Amniotic epithelial cell (primary cell): ENCODE measurements around the gene RUVBL1.
"Not testable (repeated sequence)": the region's sequence is repeated elsewhere in the genome, so short reads cannot be mapped to it uniquely, and the experiment has no call there.

Source experiments
- DNase-seq: peaks from one replicate; pipeline ENCODE4 v3.0.0-alpha.2; 2010; ENCODE audit warnings: low read depth

The RUVBL1 gene

DNA sequence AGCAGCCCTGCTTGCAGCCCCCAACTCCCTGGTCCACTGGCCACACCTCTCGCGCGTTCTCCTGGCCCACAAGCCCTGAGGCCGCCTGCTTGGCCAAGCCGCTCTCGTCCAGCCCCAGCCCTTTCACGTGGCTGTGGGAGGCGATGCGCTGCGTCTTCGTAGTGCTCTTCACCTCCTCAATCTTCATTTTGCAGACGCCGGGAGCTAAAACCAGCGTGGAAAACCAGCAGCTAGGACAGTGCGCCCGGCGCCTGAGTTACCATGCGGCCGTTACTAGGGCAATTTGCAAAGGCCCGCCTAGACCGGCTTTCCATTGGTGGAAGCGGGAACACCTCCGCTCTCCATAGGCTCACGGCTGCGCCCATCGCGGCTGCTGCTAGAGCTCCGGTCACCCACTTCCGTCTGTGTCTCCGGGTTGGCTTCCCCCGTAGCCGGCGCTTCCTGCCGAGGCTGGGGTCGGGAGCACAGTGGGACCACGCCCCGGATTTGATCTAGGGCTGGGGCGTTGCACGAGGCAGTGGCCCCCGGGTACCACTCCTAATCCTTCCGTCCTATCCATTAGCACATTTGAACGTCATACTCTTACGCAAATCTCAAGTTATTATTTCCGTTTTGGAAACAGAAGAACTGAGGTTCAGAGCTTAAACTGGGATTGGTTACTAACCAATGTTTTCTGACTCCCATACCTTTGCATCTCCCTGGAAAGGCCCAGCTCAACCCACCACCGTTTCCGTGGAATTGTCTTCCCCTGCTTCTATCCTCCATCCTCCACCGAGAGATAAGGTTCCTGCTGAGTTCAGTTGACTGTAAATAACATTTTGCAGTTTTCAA is at the start of gene RUVBL1:
TSS of gene RUVBL1 (minus strand) at position 275 of the 831 bp plus-strand sequence. CDS start at position 187, 88 bp downstream.
- DNase-seq, result peak; percentile 98

- DNase-seq, result no peak
These were observed 49.6 kb upstream of the RUVBL1 start for GRCh38 chr3:128173200-128173599.

DNA sequence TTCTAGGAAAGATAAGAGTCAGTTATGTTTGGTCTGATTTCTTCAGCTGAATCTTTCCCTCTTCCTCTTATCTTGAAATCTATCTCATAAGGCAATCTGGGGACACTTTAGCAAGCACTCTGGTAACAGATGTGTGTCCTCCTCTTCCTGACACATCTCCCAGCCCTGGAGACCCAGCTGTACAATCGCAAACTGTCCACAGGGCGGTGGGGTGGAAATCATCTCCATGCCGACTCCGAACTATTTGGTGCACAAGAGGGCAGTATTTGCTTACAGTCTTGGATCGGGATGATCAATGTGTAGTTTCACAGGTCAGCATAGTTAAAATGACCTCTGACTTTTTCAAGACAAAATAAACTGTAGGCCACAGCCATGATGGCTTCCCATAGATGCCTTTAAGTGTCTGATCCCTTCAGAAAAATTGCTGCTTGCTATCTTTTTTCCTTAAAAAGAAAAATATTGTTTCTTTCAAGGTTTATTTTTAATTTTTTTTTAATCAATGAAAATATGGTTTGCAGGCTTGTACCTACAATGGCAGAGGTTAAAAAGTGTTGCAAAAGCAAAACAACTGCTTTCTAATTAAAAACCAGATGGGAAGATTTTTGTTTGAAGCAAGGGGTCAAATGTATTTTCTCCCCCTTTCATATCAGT is 47.4 kb upstream of the RUVBL1 start:
- DNase-seq, result peak; percentile 74

- DNase-seq, result no peak
These were observed 45.2 kb upstream of the RUVBL1 start for GRCh38 chr3:128168836-128169235.

DNA sequence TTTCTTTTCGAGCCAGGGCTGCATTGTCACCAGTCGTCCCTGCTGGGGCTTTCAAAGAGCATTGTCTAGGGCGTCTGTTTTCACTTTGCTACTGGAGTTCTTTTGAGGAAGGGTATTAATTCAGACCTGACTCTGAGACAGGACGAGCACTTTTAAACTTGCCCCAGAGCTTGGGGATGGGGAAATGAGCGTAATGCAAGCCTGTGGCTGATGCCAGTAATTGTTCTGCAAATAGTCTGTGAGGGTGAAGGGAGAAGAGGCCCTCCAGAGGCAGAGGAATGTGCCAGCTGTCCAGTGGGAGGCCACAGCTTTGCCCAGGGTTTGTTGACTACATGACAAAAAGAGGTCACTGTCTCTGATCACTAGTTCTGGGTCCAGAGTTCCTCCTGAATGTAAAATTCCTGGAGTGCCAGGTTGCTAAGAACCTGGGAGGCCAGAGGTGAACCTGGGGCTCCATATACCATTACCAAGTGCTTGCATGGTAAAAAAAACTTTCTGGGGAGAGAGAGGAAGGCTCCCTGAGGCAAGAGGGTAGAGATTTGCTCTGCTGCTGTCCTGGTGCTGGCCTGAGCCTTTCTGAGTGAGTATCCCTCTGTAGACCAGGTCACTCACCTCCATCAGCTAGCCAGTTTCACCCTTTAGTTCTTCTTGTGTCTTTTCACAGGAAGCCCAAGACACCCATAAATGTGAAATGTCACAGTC is 44.5 kb upstream of the RUVBL1 start:
- DNase-seq, result no peak

- DNase-seq, result no peak
These were observed 44.0 kb upstream of the RUVBL1 start for GRCh38 chr3:128167646-128167972.

GRCh38 chr3:128166971-128167453 is 43.4 kb upstream of the RUVBL1 start:
- no peak for DNase-seq

DNA sequence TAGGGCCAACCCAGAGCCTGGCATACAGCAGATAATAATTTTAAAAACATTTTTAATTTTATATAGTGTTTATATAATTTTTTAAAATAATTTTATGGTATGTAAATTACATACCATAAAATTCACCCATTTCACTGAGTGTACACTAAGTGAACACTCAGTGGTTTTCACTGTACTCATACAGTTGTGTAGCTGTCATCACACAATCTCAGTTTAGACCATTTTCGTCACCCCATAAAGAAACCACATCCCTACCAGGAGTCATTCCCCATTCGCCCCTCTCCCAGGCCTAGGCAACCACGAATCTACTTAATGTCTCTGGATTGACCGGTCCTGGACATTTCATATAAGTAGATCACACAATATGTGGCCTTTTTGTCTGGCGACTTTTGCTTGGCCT is 39.8 kb upstream of the RUVBL1 start:
- DNase-seq, result no peak

GRCh38 chr3:128160661-128161060 is 37.0 kb upstream of the RUVBL1 start:
- no peak for DNase-seq

DNA sequence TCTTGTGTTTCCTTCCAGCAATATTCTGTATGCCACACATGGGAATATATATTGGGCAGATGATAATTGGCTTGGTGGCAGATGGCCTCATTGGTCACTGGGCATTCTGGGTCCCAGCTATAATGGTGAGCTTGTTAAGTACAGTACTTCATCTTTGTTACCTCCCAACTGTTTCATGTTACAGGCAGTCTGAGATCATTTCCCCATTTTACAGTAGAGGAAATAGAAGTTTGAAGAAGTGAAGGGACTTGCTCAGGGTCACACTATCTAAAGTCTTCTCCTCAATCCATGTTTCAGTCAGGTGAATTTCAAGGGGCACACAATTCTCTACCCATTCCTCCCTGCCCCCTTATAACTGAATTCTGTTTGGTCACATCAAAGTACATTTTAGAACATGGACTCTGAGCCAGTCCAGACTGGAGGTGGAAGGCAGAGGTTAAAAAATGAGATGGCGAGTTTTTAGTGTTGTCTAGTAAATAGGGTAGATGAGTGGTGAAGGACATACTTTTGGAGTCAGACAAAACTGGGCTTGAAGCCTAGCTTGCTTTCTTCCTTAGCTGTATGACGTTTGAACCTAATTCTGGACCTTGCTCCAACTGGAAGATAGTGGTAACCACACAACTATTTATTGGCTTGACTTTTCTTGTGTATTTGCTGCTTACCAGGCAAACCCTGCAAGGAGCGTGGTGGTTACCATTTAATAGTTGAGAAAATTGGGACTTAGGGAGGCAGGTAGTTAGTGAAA is 32.2 kb upstream of the RUVBL1 start:
- DNase-seq, result no peak

DNA sequence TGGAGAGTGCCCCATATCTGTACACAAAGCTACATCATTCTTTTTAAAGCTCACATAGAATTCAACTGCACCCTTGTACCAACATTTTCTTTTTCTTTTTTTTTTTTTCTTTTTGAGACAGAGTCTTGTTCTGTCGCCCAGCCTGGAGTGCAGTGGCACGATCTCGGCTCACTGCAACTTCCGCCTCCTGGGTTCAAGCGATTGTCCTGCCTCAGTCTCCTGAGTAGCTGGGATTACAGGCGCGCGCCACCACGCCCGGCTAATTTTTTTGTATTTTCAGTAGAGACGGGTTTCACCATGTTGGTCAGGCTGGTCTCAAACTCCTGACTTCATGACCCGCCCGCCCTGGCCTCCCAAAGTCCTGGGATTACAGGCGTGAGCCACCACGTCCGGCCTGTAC is 30.7 kb upstream of the RUVBL1 start:
- not testable (repeated sequence) for DNase-seq

DNA sequence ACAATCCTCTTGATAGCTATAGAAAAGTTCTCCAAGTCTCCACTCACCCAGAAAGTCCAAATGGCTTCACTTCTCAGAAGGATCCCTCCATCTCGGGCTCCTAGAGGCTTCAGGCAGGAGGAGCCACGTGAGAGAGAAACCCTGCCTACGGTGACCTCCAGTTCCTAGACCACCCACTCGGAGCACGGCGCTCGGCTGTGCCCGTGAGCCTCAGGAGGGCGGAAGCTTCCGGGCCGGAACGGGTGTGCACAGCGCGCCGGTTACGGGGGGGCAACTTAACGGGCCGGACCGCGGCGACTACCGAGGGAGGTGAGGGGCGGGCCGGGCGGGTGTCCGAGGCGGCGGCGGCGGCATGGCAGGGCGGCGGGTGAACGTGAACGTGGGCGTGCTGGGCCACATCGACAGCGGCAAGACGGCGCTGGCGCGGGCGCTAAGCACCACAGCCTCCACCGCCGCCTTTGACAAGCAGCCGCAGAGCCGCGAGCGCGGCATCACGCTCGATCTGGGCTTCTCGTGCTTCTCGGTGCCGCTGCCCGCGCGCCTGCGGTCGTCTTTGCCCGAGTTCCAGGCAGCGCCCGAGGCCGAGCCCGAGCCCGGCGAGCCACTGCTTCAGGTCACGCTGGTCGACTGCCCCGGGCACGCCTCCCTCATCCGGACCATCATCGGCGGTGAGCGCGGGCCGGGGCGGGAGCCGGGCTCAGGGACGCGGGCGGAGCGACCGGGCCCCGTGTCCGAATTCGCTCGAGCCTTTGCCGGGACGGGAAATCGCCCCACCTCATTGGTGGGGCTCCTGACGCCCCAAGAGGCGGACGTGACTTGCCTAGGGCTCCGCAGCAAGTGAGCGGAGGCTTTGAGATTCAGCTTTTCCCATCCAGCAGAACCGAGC is 29.8 kb upstream of the RUVBL1 start, which contains the start of gene EEFSEC:
TSS of gene EEFSEC (plus strand) at position 326 of the 886 bp plus-strand sequence. CDS start at position 353, 27 bp downstream.
- DNase-seq, result peak; percentile 71

GRCh38 chr3:128152419-128153155 is 29.0 kb upstream of the RUVBL1 start:
- no peak for DNase-seq

- no peak for DNase-seq
These were observed 28.2 kb upstream of the RUVBL1 start for GRCh38 chr3:128151758-128152274.

- no peak for DNase-seq
These were observed 26.0 kb upstream of the RUVBL1 start for GRCh38 chr3:128149650-128150049.

GRCh38 chr3:128146201-128146600 is 22.6 kb upstream of the RUVBL1 start:
- no peak for DNase-seq

- no peak for DNase-seq
These were observed 21.7 kb upstream of the RUVBL1 start for GRCh38 chr3:128145279-128145678.

DNA sequence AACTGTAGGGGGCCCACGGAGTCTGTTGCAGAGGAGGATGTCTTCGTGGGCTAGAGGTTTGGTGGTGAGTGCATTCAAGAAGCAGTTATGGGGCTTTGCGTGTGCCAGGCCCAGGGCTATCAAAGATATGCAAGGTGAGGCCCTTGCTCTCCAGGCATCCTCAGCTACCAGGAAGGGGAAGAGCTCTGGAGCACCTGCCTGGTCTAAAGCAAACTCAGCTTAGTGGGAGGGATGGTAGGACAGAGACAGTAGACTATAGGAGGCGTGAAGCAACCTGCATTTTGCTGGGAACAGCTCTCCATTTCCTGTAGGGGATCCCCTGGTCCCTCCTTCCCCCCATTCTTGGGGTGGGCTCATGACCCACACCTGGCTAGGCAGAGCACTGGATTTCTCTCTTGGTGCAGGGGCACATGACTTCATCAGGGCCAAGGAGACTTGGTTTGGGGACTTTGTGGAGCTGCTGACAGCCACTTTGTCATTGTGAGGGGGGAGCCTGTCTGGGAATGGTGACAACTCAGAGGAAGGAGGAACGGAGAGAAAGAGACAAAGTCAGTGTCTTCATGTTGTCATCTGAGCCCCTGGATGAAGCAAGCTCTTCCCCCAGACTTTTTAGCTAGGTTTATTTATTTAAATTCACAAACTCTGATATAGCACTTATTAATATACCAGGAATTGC is 21.0 kb upstream of the RUVBL1 start:
- no peak for DNase-seq

DNA sequence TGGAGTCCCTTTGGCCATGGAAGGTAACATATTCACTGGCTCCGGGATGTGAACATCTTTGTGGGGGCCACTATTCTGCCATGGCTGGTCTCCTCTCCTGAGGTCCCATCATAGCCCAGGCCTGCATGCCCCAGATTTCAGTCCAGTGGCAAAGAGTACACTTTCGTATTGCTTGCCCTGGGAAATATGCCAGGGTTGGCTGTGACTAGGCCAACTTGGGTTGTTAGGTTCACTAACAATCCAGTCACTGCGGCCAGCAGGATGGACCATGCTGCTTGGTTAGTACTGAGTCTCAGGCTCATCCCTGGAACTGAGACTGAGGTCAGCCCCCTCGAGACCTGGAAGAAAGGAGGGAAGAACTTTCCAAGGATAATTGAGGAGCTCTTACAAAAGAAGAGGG is 19.9 kb upstream of the RUVBL1 start:
- no peak for DNase-seq
